Measurements from ENCODE around the gene NXPH4.

Gene NXPH4

GRCh38 chr12:57204454-57204853 lies 12.1 kb upstream of the NXPH4 start:
- no peak for DNase-seq

- DNase-seq, result no peak
Measured at GRCh38 chr12:57205186-57205585, 11.4 kb upstream of the NXPH4 start.

GRCh38 chr12:57205931-57206330 lies 10.7 kb upstream of the NXPH4 start:
- no peak for DNase-seq

GRCh38 chr12:57207731-57208630 lies 8.6 kb upstream of the NXPH4 start:
- DNase-seq, result no peak

- DNase-seq, result no peak
Measured at GRCh38 chr12:57208631-57209282, 7.8 kb upstream of the NXPH4 start.

GRCh38 chr12:57209916-57210315 lies 6.7 kb upstream of the NXPH4 start:
- DNase-seq, result no peak

GRCh38 chr12:57210461-57210860 lies 6.1 kb upstream of the NXPH4 start:
- DNase-seq, result no peak

- no peak for DNase-seq
Measured at GRCh38 chr12:57210926-57211692, 5.5 kb upstream of the NXPH4 start.

- no peak for DNase-seq
Measured at GRCh38 chr12:57211791-57212700, 4.5 kb upstream of the NXPH4 start.

- DNase-seq, result no peak
Measured at GRCh38 chr12:57212701-57213057, 3.9 kb upstream of the NXPH4 start.

- DNase-seq, result peak; percentile 87 to 89
Measured at GRCh38 chr12:57213058-57213715, 3.4 kb upstream of the NXPH4 start.

GRCh38 chr12:57213763-57214397 lies 2.7 kb upstream of the NXPH4 start:
- no peak for DNase-seq

- DNase-seq, result peak; percentile 77 to 78
Measured at GRCh38 chr12:57214398-57214781, 2.2 kb upstream of the NXPH4 start.

- no peak for DNase-seq
Measured at GRCh38 chr12:57215065-57215464, 1.5 kb upstream of the NXPH4 start.

GRCh38 chr12:57215668-57216013 lies 953 bp upstream of the NXPH4 start:
- peak in 1 of 2 donors; percentile 22 for DNase-seq

- peak; percentile 24 to 31 for DNase-seq
Measured at GRCh38 chr12:57216921-57217879, 606 bp downstream of the NXPH4 start.

- DNase-seq, result no peak
Measured at GRCh38 chr12:57218030-57218853, 1.6 kb downstream of the NXPH4 start.

- DNase-seq, result no peak
Measured at GRCh38 chr12:57219205-57219992, 2.8 kb downstream of the NXPH4 start.
